Liver (tissue), 9 donors: ENCODE results near the gene PRDX1. TPM values are rescaled to one million over a fixed set of nuclear protein-coding genes. Genes with fewer than 3 reads are reported as not detected.

Experiments used
- DNase-seq: peaks from one replicate; pipeline ENCODE4 v3.0.0-alpha.2; 2017; ENCODE audit warnings: low spot score
- H3K27ac ChIP-seq, 2 donors: one replicate each; pipeline ENCODE4 v1.7.0; 2013; ENCODE audit warnings: inconsistent platforms in 2 of 2, low read length in 2 of 2, control low read depth in 1 of 2, low read depth in 1 of 2, mild to moderate bottlenecking in 1 of 2
- H3K27me3 ChIP-seq, 4 donors: one replicate each; pipeline versions ENCODE4 v1.6.1 to v1.7.0; 2013; ENCODE audit warnings: low read length in 3 of 4, inconsistent platforms in 1 of 4, mild to moderate bottlenecking in 1 of 4, moderate library complexity in 1 of 4; ENCODE audit not compliant: control insufficient read depth in 4 of 4, insufficient read depth in 4 of 4
- H3K36me3 ChIP-seq, 4 donors: one replicate each; pipeline versions ENCODE4 v1.6.1 to v1.7.0; 2013; ENCODE audit warnings: low read length in 3 of 4, mild to moderate bottlenecking in 3 of 4, low read depth in 1 of 4, moderate library complexity in 1 of 4; ENCODE audit not compliant: control insufficient read depth in 4 of 4, insufficient read depth in 3 of 4
- H3K4me1 ChIP-seq, 4 donors: one replicate each; pipeline versions ENCODE4 v1.6.1 to v1.7.0; 2013; ENCODE audit warnings: low read length in 3 of 4, mild to moderate bottlenecking in 3 of 4, moderate library complexity in 1 of 4; ENCODE audit not compliant: control insufficient read depth in 4 of 4, insufficient read depth in 4 of 4
- H3K4me3 ChIP-seq, 3 donors: one replicate each; pipeline versions ENCODE4 v1.6.1 to v1.7.0; 2013; ENCODE audit warnings: low read length in 3 of 3, control low read depth in 1 of 3, low read depth in 1 of 3, mild to moderate bottlenecking in 1 of 3
- H3K9ac ChIP-seq, 2 donors: one replicate each; pipeline ENCODE4 v1.7.0; 2013; ENCODE audit warnings: low read length in 2 of 2, mild to moderate bottlenecking in 2 of 2, moderate library complexity in 2 of 2, control low read depth in 1 of 2, low read depth in 1 of 2
- H3K9me3 ChIP-seq, 4 donors: one replicate each; pipeline versions ENCODE4 v1.6.1 to v1.7.0; 2013; ENCODE audit warnings: low read length in 3 of 4; ENCODE audit not compliant: control insufficient read depth in 4 of 4
- EGR1 ChIP-seq, 2 donors: IDR thresholded peaks; 2 replicates each; pipeline ENCODE4 v1.6.1; 2016 to 2018; ENCODE audit warnings: antibody characterized with exemption in 2 of 2, low read depth in 2 of 2
- FOXA1 ChIP-seq: IDR thresholded peaks from 2 replicates; pipeline ENCODE4 v1.6.1; 2016; ENCODE audit warnings: antibody characterized with exemption
- FOXA2 ChIP-seq: IDR thresholded peaks from 2 replicates; pipeline ENCODE4 v1.6.1; 2016; ENCODE audit warnings: antibody characterized with exemption
- GABPA ChIP-seq, 2 donors: IDR thresholded peaks in 1 of 2; conservative IDR thresholded peaks in 1 of 2; 2 replicates each; pipeline ENCODE4 v1.6.1; 2016; ENCODE audit warnings: antibody characterized with exemption in 2 of 2, mild to moderate bottlenecking in 1 of 2, moderate library complexity in 1 of 2
- HNF4A ChIP-seq, 2 donors: conservative IDR thresholded peaks; 2 replicates each; pipeline ENCODE4 v1.6.1; 2016; ENCODE audit warnings: antibody characterized with exemption in 2 of 2, mild to moderate bottlenecking in 2 of 2
- HNF4G ChIP-seq: IDR thresholded peaks from 2 replicates; pipeline ENCODE4 v1.6.1; 2016; ENCODE audit warnings: antibody characterized with exemption
- JUND ChIP-seq, 2 donors: IDR thresholded peaks; 2 replicates each; pipeline ENCODE4 v1.6.1; 2016; ENCODE audit warnings: antibody characterized with exemption in 2 of 2
- NR2F2 ChIP-seq: IDR thresholded peaks from 2 replicates; pipeline ENCODE4 v1.6.1; 2016; ENCODE audit warnings: antibody characterized with exemption
- RAD21 ChIP-seq, 2 donors: IDR thresholded peaks; 2 replicates each; pipeline ENCODE4 v1.6.1; 2016; ENCODE audit warnings: antibody characterized with exemption in 2 of 2, mild to moderate bottlenecking in 2 of 2
- RXRA ChIP-seq, 2 donors: IDR thresholded peaks; 2 replicates each; pipeline ENCODE4 v1.6.1; 2017 to 2018; ENCODE audit warnings: antibody characterized with exemption in 2 of 2, mild to moderate bottlenecking in 1 of 2
- SP1 ChIP-seq: IDR thresholded peaks from 2 replicates; pipeline ENCODE4 v1.6.1; 2018; ENCODE audit warnings: antibody characterized with exemption, mild to moderate bottlenecking
- TAF1 ChIP-seq: conservative IDR thresholded peaks from 2 replicates; pipeline ENCODE4 v1.6.1; 2016; ENCODE audit warnings: antibody characterized with exemption, mild to moderate bottlenecking
- YY1 ChIP-seq: IDR thresholded peaks from 2 replicates; pipeline ENCODE4 v1.6.1; 2016; ENCODE audit warnings: antibody characterized with exemption, mild to moderate bottlenecking
- WGBS: extraction: QIAGEN DNeasy Blood & Tissue Kit; methylation state at CpG from one replicate; pipeline ENCODE4 v1.1.7; 2013; 5-methylcytosine and 5-hydroxymethylcytosine counted together
- polyA plus RNA-seq, 2 donors: library from polyadenylated mRNA; stranded (reverse) in 1 of 2; unstranded in 1 of 2; fragments of 200-250 nt in 1 of 2; fragments of >200 nt in 1 of 2; fragmentation: Nextera tagmentation in 1 of 2; extraction: Ambion mirVana in 1 of 2; gene quantifications; one replicate each; pipeline versions ENCODE4 v1.2.1 to v1.2.3, GENCODE V29; 2013 to 2015
- total RNA-seq, 2 donors: library from RNA; depleted of rRNA; stranded (reverse); fragments of >200 nt; gene quantifications; one replicate each; pipeline ENCODE4 v1.2.3, GENCODE V29; 2014
- TF ChIP-seq, protein P1 (sequence below): IDR thresholded peaks from 2 replicates; pipeline ENCODE4 v1.6.1; 2016; ENCODE audit warnings: antibody characterized with exemption
- TF ChIP-seq, protein P2 (sequence below): IDR thresholded peaks from 2 replicates; pipeline ENCODE4 v1.6.1; 2016; ENCODE audit warnings: antibody characterized with exemption
- TF ChIP-seq, protein P3 (sequence below): fragments of 150-350 bp; IDR thresholded peaks from 2 replicates; pipeline ENCODE4 v1.5.1; 2017; ENCODE audit warnings: improper control_type of control experiment, low read depth, low read length; ENCODE audit not compliant: missing input control
- TF ChIP-seq, protein P4 (sequence below): IDR thresholded peaks from 2 replicates; pipeline ENCODE4 v1.6.1; 2016; ENCODE audit warnings: antibody characterized with exemption
- TF ChIP-seq, protein P5 (sequence below): IDR thresholded peaks from 2 replicates; pipeline ENCODE4 v1.6.1; 2016; ENCODE audit warnings: antibody characterized with exemption, mild to moderate bottlenecking
- donor health status: healthy.
- donor health status: healthy.
- donor health status: healthy.
- donor health status: healthy.
- donor health status: healthy.

Gene PRDX1
- total and polyA plus RNA-seq, 4 donors, result 270 to 623 (median 397) TPM

DNA sequence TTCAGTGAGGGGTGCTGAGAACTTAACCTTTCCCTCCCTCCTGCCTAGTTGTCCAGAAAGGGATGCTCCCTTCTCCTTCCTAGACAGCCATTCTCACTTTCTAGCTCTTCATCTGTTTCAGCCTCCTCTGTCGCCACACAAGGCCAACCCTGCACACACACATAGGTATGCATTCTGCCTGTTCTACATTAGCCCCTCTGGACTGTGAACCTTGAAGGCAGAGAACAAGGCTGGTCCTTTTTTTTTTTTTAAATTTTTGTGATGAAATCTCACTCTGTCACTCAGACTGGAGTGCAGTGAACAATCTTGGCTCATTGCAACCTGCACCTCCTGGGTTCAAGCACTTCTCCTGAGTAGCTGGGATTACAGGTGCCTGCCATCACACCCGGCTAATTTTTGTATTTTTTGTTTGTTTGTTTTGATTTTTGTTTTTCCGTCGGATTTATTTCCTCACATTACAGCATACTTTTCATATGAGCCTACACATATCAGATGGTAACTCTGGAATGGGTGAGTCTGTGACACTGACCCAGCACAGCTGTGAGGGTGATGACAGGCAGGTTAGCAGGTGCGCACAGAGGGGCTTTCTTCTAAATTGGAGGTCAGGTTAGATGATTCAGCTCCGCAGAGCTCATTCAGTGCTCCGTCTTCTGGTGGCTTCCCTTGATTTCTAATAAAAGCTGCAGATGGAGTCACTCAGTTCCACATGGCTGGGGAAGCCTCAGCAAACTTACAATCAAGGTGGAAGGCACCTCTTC, 24.0 kb upstream of the PRDX1 start:
- WGBS, result 70% methylated on average over 7 of the region's 7 CpGs
- Histone ChIP-seq H3K9me3 (no peaks in the 10 kb centered on the region), H3K27me3 (no peaks in the 10 kb centered on the region), H3K27ac (peak overlapping the region; percentile 2 to 27), H3K9ac (no peak overlapping the region), H3K4me3 (no peak overlapping the region), H3K36me3 (no peaks in the 10 kb centered on the region), H3K4me1 (peaks cover 12 to 47% (median 35%) of the 10 kb centered on the region in 4 donors)
- peak; percentile 66 for TF ChIP-seq SP1
- no peak for TF ChIP-seq EGR1 (IDR thresholded peaks at IDR 0.05; ENCODE audit: low read depth in 2 of 2)
- TF ChIP-seq HNF4G, result peak; percentile 42
- peak; percentile 86 to 92 for TF ChIP-seq HNF4A (conservative IDR thresholded peaks at IDR 0.05)
- TF ChIP-seq JUND (IDR thresholded peaks at IDR 0.05), result no peak
- peak; percentile 53 to 72 for TF ChIP-seq RXRA (IDR thresholded peaks at IDR 0.05)
- DNase-seq, result no peak

DNA sequence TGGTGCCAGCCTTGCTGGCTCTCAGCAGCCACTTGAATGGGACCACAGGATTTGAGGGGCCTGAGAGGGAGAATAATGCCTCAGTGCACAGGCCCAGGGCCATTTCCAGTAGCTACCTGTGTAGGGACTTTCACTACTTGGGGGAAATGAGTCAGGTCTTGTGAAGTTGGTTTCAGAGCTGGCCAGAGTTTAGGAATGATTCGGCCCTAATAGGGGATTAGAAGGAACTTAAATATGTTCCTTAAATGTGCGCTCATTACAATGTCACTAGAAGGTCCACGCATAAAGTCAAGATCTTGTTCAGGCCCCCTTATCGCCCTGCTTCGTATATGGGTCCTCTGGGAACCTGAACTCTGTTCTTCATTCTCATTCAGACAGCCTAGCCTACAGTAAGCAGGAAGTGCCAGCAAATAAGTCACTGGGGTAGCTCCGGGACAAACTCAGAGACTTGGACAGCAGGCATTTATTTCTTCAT, 23.4 kb upstream of the PRDX1 start:
- Histone ChIP-seq H3K27ac (peak overlapping the region; percentile 2 to 27), H3K36me3 (no peaks in the 10 kb centered on the region), H3K9ac (no peak overlapping the region), H3K9me3 (no peaks in the 10 kb centered on the region), H3K4me1 (peaks cover 12 to 42% (median 35%) of the 10 kb centered on the region in 4 donors), H3K27me3 (no peaks in the 10 kb centered on the region), H3K4me3 (no peak overlapping the region)
- no peak for DNase-seq
- WGBS, result 52% methylated on average over 6 of the region's 6 CpGs
- TF ChIP-seq YY1, result no peak
- TF ChIP-seq SP1, result no peak
- no peak for TF ChIP-seq FOXA1
- TF ChIP-seq EGR1 (IDR thresholded peaks at IDR 0.05; ENCODE audit: low read depth in 2 of 2), result no peak
- no peak for TF ChIP-seq GABPA (IDR thresholded peaks at IDR 0.05 in 1 of 2, conservative IDR thresholded peaks at IDR 0.05 in 1 of 2)
- no peak for TF ChIP-seq HNF4A (conservative IDR thresholded peaks at IDR 0.05)
- TF ChIP-seq NR2F2, result no peak
- no peak for TF ChIP-seq RAD21 (IDR thresholded peaks at IDR 0.05)
- TF ChIP-seq TAF1, result no peak
- TF ChIP-seq, protein P1, sequence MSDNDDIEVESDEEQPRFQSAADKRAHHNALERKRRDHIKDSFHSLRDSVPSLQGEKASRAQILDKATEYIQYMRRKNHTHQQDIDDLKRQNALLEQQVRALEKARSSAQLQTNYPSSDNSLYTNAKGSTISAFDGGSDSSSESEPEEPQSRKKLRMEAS, result no peak
- no peak for TF ChIP-seq HNF4G
- TF ChIP-seq, protein P2, sequence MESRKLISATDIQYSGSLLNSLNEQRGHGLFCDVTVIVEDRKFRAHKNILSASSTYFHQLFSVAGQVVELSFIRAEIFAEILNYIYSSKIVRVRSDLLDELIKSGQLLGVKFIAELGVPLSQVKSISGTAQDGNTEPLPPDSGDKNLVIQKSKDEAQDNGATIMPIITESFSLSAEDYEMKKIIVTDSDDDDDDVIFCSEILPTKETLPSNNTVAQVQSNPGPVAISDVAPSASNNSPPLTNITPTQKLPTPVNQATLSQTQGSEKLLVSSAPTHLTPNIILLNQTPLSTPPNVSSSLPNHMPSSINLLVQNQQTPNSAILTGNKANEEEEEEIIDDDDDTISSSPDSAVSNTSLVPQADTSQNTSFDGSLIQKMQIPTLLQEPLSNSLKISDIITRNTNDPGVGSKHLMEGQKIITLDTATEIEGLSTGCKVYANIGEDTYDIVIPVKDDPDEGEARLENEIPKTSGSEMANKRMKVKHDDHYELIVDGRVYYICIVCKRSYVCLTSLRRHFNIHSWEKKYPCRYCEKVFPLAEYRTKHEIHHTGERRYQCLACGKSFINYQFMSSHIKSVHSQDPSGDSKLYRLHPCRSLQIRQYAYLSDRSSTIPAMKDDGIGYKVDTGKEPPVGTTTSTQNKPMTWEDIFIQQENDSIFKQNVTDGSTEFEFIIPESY, result no peak
- TF ChIP-seq, protein P3, sequence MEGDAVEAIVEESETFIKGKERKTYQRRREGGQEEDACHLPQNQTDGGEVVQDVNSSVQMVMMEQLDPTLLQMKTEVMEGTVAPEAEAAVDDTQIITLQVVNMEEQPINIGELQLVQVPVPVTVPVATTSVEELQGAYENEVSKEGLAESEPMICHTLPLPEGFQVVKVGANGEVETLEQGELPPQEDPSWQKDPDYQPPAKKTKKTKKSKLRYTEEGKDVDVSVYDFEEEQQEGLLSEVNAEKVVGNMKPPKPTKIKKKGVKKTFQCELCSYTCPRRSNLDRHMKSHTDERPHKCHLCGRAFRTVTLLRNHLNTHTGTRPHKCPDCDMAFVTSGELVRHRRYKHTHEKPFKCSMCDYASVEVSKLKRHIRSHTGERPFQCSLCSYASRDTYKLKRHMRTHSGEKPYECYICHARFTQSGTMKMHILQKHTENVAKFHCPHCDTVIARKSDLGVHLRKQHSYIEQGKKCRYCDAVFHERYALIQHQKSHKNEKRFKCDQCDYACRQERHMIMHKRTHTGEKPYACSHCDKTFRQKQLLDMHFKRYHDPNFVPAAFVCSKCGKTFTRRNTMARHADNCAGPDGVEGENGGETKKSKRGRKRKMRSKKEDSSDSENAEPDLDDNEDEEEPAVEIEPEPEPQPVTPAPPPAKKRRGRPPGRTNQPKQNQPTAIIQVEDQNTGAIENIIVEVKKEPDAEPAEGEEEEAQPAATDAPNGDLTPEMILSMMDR, result no peak
- TF ChIP-seq, protein P4, sequence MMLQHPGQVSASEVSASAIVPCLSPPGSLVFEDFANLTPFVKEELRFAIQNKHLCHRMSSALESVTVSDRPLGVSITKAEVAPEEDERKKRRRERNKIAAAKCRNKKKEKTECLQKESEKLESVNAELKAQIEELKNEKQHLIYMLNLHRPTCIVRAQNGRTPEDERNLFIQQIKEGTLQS, result no peak
- no peak for TF ChIP-seq RXRA (IDR thresholded peaks at IDR 0.05)
- TF ChIP-seq, protein P5, sequence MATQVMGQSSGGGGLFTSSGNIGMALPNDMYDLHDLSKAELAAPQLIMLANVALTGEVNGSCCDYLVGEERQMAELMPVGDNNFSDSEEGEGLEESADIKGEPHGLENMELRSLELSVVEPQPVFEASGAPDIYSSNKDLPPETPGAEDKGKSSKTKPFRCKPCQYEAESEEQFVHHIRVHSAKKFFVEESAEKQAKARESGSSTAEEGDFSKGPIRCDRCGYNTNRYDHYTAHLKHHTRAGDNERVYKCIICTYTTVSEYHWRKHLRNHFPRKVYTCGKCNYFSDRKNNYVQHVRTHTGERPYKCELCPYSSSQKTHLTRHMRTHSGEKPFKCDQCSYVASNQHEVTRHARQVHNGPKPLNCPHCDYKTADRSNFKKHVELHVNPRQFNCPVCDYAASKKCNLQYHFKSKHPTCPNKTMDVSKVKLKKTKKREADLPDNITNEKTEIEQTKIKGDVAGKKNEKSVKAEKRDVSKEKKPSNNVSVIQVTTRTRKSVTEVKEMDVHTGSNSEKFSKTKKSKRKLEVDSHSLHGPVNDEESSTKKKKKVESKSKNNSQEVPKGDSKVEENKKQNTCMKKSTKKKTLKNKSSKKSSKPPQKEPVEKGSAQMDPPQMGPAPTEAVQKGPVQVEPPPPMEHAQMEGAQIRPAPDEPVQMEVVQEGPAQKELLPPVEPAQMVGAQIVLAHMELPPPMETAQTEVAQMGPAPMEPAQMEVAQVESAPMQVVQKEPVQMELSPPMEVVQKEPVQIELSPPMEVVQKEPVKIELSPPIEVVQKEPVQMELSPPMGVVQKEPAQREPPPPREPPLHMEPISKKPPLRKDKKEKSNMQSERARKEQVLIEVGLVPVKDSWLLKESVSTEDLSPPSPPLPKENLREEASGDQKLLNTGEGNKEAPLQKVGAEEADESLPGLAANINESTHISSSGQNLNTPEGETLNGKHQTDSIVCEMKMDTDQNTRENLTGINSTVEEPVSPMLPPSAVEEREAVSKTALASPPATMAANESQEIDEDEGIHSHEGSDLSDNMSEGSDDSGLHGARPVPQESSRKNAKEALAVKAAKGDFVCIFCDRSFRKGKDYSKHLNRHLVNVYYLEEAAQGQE, result no peak
- no peak for TF ChIP-seq JUND (IDR thresholded peaks at IDR 0.05)
- TF ChIP-seq FOXA2, result no peak
